ENCODE results near the gene SYT12. TPM values are rescaled to one million over a fixed set of nuclear protein-coding genes. Genes with fewer than 3 reads are reported as not detected.
A peak's percentile ranks its signal among the peaks of the same experiment; 100 is the strongest.

The SYT12 gene
- total and polyA plus RNA-seq, 2 of the 4 experiments (the other 2 are of a cell fraction): 0.54 to 0.74 TPM

DNA sequence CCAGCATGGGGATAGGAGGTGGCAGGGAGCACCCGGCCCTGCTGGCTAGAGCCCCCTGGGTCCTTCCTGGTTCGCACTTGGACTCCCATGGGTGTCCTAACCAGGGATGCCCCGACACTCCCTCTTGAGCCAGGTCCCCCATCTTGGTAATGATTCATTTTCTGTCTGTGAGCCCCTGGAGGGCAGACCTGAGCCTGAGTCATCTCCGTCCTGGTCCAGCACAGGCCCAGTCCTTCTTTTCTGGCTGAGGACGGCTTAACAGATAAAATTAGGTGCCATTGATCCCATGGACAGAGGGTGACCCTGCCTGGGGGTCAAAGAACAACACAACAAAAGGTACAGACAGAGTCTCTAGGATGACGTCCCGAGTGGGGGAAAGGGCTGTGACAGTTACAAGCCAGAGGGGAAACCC lies 37.2 kb downstream of the SYT12 start:
- Histone ChIP-seq H3K36me3 (ENCODE audit: control insufficient read depth, insufficient read depth, low read length) (no peaks in the 10 kb centered on the region), H3K4ac (ENCODE audit: low read depth, low read length) (no peak overlapping the region), H2BK20ac (ENCODE audit: low read depth, low read length) (no peak overlapping the region), H3K14ac (replicated peaks; ENCODE audit: low read depth, low read length) (no peak overlapping the region), H4K5ac (ENCODE audit: low read depth, low read length) (no peak overlapping the region), H2BK5ac (ENCODE audit: low read depth, low read length, poor library complexity, severe bottlenecking) (no peak overlapping the region), H3K9ac (ENCODE audit: low read depth, low read length) (no peak overlapping the region), H3K56ac (ENCODE audit: extremely low read depth, insufficient read depth, low read length) (no peak overlapping the region), H2AFZ (replicated peaks; ENCODE audit: low read length, poor library complexity) (peak overlapping the region; percentile 43), H3K4me1 (ENCODE audit: control insufficient read depth, insufficient read depth, low read length) (peaks cover 14% of the 10 kb centered on the region), H3K9me3 (ENCODE audit: control insufficient read depth, insufficient read depth, low read length) (no peaks in the 10 kb centered on the region), H4K20me1 (ENCODE audit: insufficient read depth, low read length) (no peaks in the 10 kb centered on the region; the same call in 1 of the 2 replicates), H2BK120ac (ENCODE audit: low read depth, low read length) (no peak overlapping the region), H2BK15ac (ENCODE audit: low read depth, low read length) (no peak overlapping the region), H4K8ac (ENCODE audit: low read depth in 2 of 2, low read length in 2 of 2) (no peak overlapping the region), H3K27ac (ENCODE audit: insufficient read depth, low read length) (no peak overlapping the region), H2AK9ac (replicated peaks; ENCODE audit: low read depth, low read length, poor library complexity) (no peak overlapping the region), H3K9me1 (ENCODE audit: insufficient read depth, low read length) (peaks cover 5% of the 10 kb centered on the region), H3K27me3 (ENCODE audit: control insufficient read depth, insufficient read depth, low read length) (no peaks in the 10 kb centered on the region), H3K79me1 (ENCODE audit: low read depth in 1 of 2, low read length in 2 of 2) (0 out of 4 replicates have a peak, but pooled peaks cover 0 to 8% of the 10 kb centered on the region in 2 experiments), H3K18ac (ENCODE audit: low read depth, low read length) (no peak overlapping the region), H3K23ac (ENCODE audit: low read depth, low read length) (no peak overlapping the region), H2AK5ac (ENCODE audit: low read depth, low read length) (no peak overlapping the region), H3K4me2 (ENCODE audit: low read depth, low read length) (no peak overlapping the region), H3K4me3 (ENCODE audit: insufficient read depth, low read depth, low read length) (no peak overlapping the region), H4K91ac (ENCODE audit: insufficient read depth, low read depth, low read length) (no peak overlapping the region)
- CTCF ChIA-PET: no interaction called here
- intact Hi-C loops (cut with micrococcal nuclease): no loop called here
- WGBS, 2 experiments (ENCODE audit: extremely low coverage in 2 of 2, insufficient read length in 1 of 2): 63% methylated on average over 3 of the region's 7 CpGs; no CpG with 5 or more reads in 1 of the 2 experiments
- DNase-seq (peak; percentile 36), ATAC-seq (ENCODE audit: low read depth) (peak; percentile 45)
- in situ Hi-C loops (cut with MboI; ENCODE audit: low sequenced_read_pairs): no loop called here
- dilution Hi-C loops (cut with HindIII; ENCODE audit: low sequenced_read_pairs, unreplicated experiment): no loop called here
- no TSS peak for BruUV-seq (replicated peaks)
- POLR2A ChIA-PET (ENCODE audit: unreplicated experiment): no interaction called here
- TF ChIP-seq, protein P1, sequence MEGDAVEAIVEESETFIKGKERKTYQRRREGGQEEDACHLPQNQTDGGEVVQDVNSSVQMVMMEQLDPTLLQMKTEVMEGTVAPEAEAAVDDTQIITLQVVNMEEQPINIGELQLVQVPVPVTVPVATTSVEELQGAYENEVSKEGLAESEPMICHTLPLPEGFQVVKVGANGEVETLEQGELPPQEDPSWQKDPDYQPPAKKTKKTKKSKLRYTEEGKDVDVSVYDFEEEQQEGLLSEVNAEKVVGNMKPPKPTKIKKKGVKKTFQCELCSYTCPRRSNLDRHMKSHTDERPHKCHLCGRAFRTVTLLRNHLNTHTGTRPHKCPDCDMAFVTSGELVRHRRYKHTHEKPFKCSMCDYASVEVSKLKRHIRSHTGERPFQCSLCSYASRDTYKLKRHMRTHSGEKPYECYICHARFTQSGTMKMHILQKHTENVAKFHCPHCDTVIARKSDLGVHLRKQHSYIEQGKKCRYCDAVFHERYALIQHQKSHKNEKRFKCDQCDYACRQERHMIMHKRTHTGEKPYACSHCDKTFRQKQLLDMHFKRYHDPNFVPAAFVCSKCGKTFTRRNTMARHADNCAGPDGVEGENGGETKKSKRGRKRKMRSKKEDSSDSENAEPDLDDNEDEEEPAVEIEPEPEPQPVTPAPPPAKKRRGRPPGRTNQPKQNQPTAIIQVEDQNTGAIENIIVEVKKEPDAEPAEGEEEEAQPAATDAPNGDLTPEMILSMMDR (conservative IDR thresholded peaks at IDR 0.05; ENCODE audit: low read depth, low read length): peak; percentile 3; the same call in 1 of the 2 replicates
- TF ChIP-seq NFE2L2 (IDR thresholded peaks at IDR 0.05; ENCODE audit: low read depth, low read length) (no peak), FOS (IDR thresholded peaks at IDR 0.05; ENCODE audit: low read depth, low read length) (peak; percentile 21; the same call in 1 of the 2 replicates)
